COR-L47 (cell line): Measurements from ENCODE around the gene PCDHGC4.

Source experiments
- DNase-seq: peaks from one replicate; lab custom pipeline; 2025; lab: John Stamatoyannopoulos, UW

The PCDHGC4 gene

DNA sequence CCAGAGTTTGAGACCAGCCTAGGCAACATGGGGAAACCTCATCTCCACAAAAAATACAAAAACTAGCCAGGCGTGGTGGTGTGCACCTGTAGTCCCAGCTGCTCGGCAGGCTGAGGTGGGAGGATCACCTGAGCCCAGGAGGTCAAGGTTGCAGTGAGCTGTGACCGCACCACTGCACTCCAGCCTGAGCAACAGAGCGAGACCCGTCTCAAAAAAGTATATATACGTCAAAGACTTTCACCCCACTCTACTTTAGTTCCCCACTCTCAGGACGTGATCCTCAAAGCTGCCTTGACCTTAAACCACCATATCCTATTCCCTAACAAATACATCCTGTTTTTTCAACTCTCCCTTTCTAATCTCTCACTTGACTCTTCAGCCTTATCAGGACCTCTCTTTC lies 45.0 kb downstream of the PCDHGC4 start:
- DNase-seq, result no peak

DNA sequence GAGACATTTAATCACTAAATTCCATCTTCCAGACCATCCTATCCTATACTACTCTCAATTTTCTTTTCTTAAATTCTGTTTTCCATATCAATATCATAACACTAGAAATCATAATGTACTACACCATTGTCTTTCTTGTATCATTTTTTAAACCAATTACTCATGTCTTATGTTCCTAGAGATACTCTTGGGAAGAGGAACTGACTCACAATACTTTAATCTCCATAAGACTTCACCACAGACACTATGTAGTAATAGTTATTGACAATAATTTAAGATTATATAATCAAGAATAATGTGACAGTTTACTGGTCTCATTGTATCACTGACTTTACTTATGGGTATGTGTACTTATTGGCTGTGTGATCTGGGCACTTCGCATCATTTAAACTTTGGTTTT lies 47.9 kb downstream of the PCDHGC4 start:
- DNase-seq, result no peak

DNA sequence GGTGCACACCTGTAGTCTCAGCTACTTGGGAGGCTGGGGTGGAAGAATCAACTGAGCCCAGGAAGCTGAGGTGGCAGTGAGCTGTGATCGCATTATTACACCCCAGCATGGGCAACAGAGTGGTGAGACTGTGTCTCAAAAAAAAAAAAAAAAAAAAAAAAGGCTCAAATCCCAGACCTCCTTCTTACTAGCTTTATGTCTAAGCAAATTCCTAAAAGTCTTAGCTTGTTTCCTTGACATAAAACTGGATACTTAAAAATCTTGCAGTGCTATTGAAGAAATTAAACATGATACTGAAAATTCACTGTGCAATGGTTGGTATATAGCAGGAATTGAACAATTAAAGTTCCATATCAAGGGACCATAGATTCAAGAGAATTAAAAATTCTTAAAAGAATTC lies 49.1 kb downstream of the PCDHGC4 start:
- no peak for DNase-seq

DNA sequence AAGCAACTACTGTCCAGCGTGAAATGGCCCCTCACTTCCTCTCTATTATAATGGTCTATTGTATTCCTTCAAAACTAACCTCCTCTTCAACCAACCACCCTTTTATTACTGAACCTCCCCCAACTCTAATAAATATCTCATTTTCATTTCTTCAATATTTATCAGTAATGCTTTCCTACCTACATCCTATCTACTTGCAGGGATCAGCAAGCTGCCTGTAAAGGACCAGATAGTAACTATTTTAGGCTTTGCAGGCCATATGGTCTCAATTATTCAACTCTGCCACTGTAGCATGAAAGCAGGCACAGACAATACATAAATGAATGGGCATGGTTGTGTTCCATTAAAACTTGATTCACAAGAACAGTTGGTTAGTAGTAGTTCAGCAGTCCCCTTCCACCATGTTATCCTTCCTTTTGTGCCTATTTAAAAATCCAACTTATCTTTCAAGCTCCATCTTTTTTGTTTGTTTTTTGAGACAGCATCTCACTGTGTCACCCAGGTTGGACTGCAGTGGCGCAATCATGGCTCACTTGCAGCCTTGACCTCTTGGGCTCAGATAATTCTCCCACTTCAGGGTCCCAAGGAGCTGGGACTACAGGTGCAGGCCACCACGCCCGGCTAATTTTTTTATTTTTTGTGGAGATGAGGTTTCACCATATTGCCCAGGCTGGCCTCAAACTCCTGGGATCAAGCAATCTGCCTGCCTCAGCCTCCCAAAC lies 49.8 kb downstream of the PCDHGC4 start:
- no peak for DNase-seq
